HuH-7 (cell line): ENCODE measurements around the gene KLC1.
"Not testable (repeated sequence)": the region's sequence is repeated elsewhere in the genome, so short reads cannot be mapped to it uniquely, and the experiment has no call there.

Experiments used
- DNase-seq: peaks from one replicate; pipeline ENCODE4 v3.0.0; 2011; ENCODE audit warnings: low spot score

The KLC1 gene

DNA sequence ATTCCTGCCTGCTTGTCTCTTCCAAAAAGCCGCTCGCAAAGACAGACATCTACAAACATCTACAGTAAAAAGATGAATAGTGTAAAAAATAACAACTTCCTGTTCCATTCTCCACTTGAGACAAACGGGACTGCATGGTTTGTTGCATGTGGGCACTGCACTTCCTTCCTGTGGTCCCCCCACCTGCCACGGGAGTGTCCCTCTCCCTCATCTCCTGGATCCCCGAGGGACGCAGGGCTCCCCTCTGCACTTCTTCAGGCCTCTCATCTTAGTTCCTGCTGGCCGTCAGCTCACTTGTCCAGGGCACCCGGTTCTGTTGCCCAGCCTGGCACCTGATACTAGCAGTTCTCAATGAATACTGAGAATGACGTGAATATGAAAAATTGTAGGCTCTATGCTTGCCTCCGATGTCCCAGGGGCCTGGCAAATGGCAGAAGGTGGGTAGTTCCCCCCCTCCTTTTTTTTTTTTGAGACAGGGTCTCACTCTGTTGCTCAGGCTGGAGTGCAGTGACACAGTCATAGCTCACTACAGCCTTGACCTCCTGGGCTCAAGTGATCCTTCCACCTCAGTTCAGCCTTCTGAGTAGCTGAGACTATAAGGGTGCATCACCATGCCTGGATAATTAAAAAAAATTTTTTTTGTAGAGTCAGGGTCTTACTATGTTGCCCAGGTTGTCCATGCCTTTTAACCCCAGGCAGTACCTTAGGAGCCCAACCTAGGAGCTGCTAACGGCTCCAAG, 3.5 kb upstream of the KLC1 start:
- no peak for DNase-seq

DNA sequence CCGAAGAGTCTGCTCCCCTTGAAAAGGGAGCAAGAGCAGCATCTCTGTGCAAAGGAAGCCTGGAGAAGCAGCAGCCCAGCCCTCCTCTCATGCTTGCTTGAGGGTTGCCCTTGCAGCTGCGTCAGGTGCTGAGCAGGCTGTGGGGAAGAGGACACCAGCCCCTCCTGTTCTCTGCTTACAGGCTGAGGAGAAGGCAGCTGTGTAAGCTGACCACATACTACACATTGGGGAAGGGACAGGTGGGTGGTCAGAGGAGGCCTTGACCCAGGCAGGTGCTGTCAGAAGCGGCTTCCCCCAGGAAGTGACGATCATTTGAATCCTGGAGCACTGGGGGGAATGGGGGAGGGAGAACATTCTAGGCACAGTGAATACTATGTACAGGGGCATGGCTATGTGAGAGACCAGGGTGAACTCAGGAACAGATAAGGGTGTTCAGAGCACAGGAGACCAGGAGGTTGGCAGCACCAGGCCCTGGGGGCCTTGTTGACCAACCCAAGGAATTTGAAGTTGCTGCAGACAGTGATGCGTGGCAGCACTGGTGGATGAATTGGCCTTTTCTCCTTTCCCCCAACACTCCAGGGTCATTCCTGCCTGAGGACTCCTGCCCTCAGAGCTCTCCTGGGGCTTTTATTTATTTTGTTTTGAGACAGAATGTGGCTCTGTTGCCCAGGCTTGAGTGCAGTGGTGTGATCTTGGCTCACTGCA, 2.7 kb upstream of the KLC1 start:
- no peak for DNase-seq

DNA sequence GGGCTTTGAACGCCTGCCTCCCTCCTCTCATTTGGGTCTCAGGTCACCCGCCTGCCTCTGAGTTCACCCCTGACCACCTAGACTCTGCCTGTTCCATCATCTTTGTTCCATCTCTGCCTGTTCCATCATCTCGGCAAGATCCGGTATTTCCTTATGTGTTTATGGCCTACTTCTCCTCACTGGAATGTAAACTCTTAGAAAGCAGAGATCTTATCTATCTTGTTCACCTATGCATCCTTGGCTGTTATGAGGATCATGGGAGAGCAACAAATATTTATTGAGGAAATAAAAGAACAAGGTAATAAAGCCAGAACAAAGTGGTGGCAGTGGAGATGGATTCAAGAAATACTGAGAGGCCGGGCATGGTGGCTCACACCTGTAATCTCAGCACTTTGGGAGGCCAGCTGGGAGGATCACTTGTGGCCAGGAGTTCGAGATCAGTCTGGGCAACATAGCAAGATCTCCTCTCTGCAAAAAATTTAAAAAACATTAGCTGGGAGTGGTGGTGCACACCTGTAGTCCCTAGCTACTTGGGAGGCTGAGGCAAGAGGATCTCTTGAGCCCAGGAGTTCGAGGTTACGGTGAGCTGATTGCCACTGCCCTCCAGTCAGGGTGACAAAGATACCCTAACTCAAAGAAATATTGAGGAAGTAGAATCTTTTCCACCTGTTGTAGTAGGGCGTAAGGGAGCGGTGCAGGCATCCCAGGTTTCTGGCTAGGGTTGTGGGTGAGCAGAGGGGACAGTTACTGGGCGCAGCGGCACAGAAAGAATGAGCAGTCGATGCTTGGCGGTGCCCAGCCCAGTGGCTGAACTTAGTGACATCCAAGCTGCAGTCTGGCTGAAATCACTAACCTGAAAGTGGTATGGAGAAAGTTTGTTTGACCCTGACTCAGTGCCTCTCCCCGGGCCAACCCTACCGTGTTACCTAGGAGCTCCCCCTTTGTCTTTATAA, 1.7 kb upstream of the KLC1 start:
- no peak for DNase-seq

DNA sequence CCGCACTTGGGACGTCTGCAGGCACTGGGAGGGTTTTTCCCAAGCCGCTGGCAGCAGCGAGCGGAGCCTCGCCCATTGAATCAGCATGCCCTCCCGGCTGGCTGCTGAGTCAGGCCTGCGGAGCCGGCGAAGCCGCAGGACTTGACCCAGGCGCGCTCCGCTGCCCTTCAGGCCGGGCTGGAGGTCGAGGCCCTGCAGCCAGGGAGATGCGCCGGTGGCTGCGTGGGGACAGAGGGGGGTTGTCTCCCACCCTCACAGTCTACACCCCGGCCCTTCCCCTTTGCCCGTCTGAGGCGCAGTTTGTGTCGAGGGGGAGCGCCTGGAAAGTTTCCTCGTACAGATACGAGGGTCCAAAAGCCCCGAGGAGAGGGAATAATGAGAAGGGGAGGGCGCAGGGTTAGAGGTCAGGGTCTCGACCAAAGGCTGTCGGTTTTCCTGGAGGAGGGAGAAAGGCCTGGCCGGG, 759 bp upstream of the KLC1 start:
- DNase-seq = peak; percentile 66

DNA sequence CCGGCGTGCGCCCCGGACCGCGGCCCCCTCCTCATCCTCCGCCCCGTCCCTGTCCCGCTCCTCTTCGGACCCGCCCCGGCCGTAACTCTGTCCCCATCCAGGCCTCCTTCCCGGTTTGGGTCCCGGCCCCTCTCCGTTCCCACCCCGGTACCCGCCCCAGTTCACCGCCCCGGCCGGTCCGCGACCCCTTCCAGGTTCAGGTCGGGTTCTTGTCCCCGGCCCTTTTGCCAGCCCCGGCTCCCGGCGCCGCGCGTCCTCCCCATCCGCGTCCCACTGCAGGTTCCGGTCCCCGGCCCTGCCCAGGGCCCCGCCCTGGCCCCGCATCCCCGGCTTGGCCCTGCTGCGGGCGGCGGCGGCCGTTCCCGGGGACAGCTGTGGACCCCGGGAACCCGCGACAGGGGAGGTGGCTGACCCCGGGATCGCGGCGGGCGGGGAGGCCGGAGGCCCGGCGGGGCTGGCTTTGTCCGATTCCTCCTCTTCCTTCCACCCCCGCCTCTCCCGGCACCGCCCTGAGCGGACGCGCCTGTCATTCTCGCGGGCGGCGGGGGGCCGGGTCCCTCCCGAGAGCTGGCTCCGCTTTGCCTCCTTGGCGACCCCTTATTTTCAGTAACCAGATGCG, 601 bp downstream of the KLC1 start:
- DNase-seq = peak; percentile 52

DNA sequence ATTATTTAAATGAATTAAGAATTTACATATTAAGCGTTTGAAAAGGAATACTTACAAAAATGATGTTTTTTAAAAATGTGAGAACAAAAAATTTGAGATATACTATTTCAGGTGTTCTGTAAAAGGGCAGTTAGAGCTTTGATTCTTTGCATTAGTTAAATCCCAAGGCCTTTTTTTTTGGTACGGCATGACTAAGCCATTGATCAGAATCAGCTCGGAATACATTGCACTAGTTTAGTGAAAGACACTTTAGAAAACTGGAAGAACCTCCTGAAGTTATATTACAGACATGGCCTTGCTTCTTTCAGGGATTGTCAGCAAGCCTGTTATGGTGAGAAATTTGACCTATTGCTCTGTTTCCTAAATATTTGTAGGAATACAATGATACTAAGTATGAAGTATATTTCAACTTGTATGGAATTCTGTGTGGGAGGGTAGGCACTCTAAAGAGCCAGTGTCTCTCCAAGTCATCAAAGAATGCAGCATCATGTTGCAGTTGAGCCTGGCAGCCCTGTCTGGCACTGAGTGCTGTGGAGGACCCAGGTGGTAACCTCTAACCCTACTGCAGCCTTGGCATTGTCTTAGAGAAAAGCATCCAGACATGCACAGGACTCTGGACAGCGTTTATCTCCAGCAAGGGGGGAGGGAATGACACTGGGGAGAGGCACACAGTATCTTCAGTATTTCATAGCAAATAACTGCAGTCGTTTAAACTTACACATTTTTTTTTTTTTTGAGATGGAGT, 1.5 kb downstream of the KLC1 start:
- DNase-seq = no peak

DNA sequence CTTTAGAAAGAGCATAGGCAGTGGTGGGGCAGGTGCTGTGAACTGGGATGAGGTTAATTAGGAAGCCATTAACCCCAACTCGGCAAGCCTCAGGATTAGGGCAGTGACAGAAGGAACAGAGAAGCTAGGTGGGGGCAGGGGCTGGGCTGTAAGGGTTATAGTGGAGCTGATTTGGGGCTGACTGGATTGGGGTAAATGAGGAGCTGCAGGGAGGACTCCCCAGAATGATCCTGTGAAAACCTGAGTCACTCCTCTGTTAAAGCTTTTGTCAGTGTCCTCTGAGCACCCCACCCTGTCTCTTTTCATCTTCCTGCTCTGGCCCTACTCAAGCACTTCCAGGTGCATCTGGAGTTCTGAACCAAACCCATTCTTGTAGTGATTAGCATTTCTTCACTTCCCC, 4.4 kb downstream of the KLC1 start:
- DNase-seq = no peak

DNA sequence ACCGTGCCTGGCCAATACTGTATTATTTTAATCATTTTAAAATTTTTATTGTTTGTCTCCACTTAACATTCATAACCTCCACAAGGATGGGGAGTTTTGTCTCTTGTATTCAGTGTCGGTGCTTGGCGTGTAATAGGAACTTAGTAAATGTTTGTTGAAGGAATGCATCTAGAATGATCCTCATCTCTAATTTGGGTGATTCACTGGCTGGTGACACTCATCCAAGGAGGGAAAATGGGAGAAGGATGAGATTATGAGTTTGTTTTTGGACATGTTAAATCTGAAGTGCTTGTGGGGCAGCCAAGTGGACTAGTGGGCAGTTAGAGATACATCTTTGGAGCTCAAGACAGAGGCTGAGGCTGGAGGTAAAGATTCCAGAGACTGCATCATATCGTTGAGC, 5.1 kb downstream of the KLC1 start:
- no peak for DNase-seq

DNA sequence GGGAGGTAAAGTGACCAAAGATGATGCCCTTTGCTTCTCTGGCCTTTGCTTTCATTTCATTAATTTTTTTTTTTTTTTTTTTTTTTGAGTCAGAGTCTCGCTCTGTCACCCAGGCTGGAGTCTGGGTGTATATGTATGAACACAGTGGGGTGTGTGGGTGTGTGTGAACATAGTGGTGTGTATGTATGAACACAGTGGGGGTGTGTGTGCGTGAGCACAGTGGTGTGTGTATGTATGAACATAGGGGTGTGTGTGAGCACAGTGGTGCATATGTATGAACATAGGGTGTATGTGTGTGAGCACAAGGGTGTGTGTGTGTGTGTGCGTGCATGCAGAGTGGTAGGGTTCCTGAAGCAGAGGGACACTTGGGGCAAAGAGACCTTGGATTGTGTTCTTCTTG, 9.6 kb downstream of the KLC1 start:
- no peak for DNase-seq

DNA sequence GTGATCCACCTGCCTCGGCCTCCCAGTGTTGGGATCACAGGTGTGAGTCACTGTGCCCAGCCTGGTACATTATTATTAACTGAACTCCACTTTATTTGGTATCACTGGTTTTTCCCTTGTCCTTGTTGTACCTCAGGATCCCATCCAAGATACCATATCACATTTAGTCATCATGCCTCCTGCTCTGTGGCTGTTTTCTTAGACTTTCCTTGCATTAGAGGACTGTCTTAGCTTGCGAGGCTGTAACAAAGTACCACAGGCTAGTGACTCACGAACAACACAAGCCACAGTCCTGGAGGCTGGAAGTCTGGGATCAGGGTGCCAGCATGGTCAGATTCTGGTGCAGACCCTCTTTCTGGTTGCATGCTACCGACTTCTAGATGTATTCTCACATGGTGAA, 12.2 kb downstream of the KLC1 start:
- DNase-seq = no peak

DNA sequence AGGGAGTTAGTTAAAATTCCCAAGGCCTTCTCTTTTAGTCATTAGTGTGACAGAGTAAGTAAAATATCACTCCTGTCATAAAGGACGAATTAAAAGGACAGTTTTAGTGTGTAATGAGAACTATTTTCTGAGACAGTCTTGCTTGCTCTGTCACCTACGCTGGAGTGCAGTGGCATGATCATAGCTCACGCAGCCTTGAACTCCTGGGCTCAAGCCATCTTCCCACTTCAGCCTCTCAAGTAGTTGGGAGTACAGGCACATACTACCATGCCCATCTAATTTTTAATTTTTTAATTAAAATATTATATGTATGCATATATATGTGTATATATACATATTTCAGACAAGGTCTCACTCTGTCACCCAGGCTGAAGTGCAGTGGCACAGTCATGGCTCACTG, 17.2 kb downstream of the KLC1 start:
- no peak for DNase-seq

DNA sequence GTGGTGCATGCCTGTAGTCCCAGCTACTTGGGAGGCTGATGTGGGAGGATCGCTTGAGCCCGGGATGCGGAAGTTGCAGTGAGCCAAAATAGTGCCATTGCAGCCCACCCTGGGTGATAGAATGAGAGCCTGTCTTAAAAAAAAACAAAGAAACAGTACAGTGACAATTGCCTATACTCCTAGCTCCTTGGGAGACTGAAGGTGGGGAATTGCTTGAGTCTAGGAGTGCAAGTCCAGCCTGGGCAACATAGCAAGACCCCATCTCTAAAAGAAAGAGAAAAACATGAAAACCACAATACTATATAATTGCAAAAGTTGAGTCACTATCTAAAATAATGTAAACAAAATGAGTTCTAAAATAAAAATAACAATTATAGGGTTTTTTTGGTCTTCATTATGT, 20.0 kb downstream of the KLC1 start:
- DNase-seq = no peak

DNA sequence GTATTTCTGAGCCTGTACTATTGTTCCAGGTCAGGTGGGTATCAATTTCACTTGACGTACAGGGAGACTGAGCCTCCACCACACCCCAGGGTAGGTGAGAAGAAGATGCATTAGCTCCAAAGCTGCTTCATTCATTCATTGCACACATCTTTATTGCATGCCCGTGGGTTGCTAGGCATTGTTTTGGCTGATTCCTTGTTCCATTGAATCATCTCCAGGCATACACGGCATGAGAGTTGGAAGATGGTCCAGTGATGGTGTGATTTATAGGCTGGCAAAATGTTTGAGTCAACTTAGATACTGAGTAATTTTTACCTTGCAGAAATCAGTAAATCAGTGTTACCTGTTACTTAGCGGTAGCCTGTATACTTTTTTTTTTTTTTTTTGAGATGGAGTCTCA, 21.2 kb downstream of the KLC1 start:
- DNase-seq = no peak

DNA sequence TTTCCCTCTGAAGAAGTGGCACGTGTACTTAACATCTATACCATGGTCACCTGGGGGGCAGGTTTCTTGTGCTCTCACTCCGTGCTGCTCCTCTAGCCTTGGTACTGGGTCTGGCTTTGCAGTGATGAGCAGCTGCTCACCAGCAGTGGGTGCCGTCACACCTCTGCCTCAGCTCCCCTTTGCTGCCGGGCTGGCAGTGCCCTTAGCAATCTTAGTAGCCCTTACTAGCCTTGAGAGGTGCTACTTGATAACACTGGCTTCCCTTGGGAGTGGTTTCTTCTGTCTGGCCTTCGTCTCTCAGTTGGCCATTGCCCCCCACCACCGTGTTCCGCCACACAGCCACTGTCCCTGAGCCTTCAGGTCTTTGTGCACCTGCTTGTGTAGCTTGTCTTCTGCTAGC, 22.6 kb downstream of the KLC1 start:
- DNase-seq = no peak

DNA sequence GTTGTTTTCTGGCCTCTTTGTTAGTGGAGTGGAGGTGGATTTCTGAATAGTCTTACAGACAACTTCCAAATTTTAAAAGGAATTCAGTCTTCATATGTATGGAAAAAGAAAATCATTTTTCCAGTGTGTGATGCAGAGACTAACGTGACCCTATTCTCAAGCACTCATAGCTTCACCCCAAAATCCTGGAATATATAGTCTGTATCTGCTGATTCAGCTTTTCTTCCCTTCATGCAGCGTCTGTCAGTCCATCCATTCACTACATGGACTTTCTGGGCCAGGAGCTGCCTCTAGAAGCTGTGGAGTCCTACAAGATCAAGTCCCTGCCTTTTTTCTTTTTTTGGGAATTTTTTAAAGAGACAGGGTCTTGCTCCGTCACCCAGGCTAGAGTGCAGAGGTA, 23.8 kb downstream of the KLC1 start:
- DNase-seq = no peak

DNA sequence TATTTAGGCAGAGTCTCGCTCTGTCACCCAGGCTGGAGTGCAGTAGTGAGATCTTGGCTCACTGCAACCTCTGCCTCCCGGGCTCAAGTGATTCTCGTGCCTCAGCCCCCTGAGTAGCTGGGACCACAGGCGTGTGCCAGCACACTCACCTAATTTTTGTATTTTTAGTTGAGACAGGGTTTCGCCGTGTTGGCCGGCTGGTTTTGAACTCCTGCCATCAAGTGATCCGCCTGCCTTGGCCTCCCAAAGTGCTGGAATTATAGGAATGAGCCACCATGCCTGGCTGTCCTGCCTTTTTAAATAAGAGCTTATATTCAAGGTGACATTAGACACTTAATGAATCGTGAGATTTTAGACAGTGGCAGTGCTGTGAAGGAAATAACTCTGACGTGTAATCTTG, 24.3 kb downstream of the KLC1 start:
- not testable (repeated sequence) for DNase-seq

DNA sequence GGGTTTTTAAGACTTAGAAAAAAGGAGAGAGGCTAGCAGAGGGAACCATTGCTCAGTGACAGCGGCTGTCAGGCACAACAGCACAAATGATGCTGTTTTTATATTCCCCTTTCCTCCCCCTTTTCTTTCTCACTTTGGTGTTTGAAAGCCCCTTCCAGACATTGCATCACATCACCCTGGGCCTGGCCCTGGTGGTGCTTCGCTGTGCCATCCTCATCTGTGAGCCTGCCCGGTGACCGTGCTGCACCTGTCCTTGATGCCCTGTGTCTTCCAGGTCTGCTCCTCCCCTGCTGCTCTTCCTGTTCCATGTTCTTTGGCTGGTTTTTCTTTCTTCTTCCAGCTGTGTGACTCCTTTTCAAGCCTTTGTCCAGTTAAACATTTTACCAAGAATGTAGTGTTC, 24.8 kb downstream of the KLC1 start:
- DNase-seq = no peak

DNA sequence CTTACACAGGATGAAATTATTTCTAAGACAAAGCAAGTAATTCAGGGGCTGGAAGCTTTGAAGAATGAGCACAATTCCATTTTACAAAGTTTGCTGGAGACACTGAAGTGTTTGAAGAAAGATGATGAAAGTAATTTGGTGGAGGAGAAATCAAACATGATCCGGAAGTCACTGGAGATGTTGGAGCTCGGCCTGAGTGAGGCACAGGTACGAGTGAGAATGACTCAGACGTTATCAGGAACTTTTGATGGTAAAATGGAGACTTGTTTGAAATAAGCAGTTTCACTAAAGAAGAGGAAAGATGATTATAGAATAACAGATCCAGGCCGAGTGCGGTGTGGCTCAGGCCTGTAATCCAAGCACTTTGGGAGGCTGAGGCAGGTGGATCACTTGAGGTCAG, 25.6 kb downstream of the KLC1 start:
- DNase-seq = no peak

DNA sequence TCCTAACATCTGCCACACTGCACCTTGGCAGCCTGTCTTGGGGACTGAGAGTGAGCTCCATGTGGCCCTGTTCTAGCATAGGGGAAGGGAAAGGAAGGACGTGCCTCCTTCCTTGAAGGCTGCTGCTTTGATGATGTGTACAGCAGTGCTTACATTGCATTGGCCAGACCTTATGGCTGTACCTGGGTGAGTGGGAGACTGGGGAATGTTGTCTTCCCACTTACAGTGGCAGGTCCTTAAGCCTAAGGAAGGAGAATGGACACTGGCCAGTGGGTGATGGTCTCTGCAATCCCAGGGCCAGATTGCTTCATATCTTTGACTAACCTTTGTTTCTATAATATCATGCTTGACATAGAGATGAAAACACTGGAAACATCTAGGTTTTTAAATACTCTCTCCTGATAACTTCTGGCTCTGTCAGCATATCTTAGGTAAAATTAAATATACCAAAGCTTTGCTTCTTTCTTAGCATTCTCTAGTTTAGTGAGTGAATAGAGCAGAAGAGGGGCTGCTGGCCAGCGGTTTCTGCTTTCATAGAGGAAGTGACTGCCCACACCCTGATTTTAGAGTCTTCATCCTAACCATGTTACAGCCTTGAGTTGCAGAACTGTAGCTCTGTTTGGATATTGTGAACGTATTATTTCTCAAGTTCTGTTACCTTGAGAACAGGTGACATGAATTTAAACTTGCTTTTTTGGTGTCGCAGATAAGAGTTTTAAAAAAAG, 27.2 kb downstream of the KLC1 start:
- DNase-seq = no peak

DNA sequence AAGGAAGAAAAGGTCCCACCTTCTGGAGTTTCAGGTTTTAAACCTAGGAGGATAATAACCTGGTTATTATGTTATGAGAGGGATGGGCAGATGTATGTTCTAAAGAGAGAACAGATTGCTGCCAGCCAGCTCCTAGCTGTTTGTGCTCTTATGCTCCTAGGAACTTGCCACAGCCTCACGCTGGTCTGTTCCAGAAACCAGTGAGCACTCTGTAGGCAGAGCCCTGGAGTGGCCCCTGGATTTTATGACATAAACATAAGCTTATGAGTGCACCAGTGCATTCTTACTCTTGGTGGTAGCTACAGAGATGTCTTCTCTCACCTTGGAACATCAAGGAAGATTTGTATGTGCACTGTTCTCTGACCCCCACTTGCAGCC, 27.7 kb downstream of the KLC1 start:
- no peak for DNase-seq

DNA sequence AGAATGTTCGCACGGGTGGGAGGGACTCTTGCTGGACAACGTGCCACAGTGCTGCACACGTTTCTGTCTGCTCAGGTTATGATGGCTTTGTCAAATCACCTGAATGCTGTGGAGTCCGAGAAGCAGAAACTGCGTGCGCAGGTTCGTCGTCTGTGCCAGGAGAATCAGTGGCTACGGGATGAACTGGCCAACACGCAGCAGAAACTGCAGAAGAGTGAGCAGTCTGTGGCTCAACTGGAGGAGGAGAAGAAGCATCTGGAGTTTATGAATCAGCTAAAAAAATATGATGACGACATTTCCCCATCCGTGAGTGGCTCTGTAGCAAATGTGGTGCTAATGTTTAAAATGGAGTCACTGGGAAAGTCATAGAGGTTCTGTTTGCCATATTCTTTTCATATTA, 28.5 kb downstream of the KLC1 start:
- no peak for DNase-seq
